Activated CD4-positive, alpha-beta memory T cell treated with anti-CD3 and anti-CD28 coated beads for 36 hours (primary cell): ENCODE results near the gene ACVR1. TPM values are rescaled to one million over a fixed set of nuclear protein-coding genes. Genes with fewer than 3 reads are reported as not detected.

Experiments
- CTCF ChIA-PET: fragments of 350-600 bp; sonication (Branson Sonifier 250); formaldehyde crosslinking; loops from one replicate; lab custom pipeline; 2021; ENCODE audit warnings: antibody characterized with exemption, inconsistent platforms; lab: Charles Lee
- POLR2A ChIA-PET: fragments of 350-600 bp; sonication (Branson Sonifier 250); formaldehyde crosslinking; loops from one replicate; lab custom pipeline; 2021; ENCODE audit warnings: antibody characterized with exemption; lab: Charles Lee
- DNase-seq: peaks from one replicate; pipeline ENCODE4 v3.0.0-alpha.2; 2020
- H3K27ac Mint-ChIP-seq: one replicate; pipeline ENCODE4 v1.8.0; 2021; ENCODE audit warnings: mixed read lengths
- H3K27me3 Mint-ChIP-seq: one replicate; pipeline ENCODE4 v1.8.0; 2021; ENCODE audit warnings: mixed read lengths
- H3K36me3 Mint-ChIP-seq: one replicate; pipeline ENCODE4 v1.8.0; 2021; ENCODE audit warnings: mixed read lengths
- H3K4me1 Mint-ChIP-seq: one replicate; pipeline ENCODE4 v1.8.0; 2021; ENCODE audit warnings: low read depth, mixed read lengths
- H3K4me3 Mint-ChIP-seq: one replicate; pipeline ENCODE4 v1.8.0; 2021; ENCODE audit warnings: mild to moderate bottlenecking, mixed read lengths
- H3K9me3 Mint-ChIP-seq: one replicate; pipeline ENCODE4 v1.8.0; 2021; ENCODE audit warnings: mixed read lengths
- intact Hi-C: fragments of 100-400 bp; cut with micrococcal nuclease; formaldehyde crosslinking; loops from one replicate; pipeline ENCODE4 v1.15.1; 2023
- total RNA-seq, 2 experiments: library from RNA; stranded (reverse); gene quantifications; one replicate each; pipeline ENCODE4 v1.2.3, GENCODE V29; 2021

ACVR1 gene
- total RNA-seq, 2 experiments from 2014 or later, result 24.8 to 25.0 TPM

DNA sequence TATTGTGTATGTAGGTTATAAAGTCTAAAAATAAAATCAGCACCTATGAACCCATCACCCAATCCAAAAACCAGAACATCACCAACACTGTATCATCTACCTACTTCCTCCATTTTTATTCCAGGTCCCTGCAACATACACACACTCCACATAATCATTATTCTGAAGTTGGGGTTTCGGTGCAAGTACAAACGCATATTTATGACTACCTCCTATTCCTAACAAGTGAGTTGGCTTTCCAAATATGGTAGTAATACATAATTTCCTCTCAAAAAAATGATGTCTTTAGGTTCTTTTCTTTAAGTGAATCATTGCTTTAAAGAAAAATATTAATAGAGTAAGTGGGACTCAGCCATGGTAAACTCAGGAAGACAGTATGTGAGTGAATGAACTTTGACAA, 3.3 kb downstream of the ACVR1 start:
- CTCF ChIA-PET, result no interaction called here
- Mint-ChIP-seq H3K27ac (no peak overlapping the region), H3K4me3 (no peak overlapping the region), H3K9me3 (no peaks in the 10 kb centered on the region), H3K4me1 (peaks cover 74% of the 10 kb centered on the region), H3K36me3 (no peaks in the 10 kb centered on the region), H3K27me3 (no peaks in the 10 kb centered on the region)
- DNase-seq, result no peak
- intact Hi-C loops, result loop anchor here (5.0 kb wide), 1 partner anchor 35 kb away; no protein-coding TSS in a partner anchor
- POLR2A ChIA-PET, result interaction anchor here (5.1 kb wide), 1 partner anchor 26 kb away, joined by 70 read pairs; no protein-coding TSS in a partner anchor

DNA sequence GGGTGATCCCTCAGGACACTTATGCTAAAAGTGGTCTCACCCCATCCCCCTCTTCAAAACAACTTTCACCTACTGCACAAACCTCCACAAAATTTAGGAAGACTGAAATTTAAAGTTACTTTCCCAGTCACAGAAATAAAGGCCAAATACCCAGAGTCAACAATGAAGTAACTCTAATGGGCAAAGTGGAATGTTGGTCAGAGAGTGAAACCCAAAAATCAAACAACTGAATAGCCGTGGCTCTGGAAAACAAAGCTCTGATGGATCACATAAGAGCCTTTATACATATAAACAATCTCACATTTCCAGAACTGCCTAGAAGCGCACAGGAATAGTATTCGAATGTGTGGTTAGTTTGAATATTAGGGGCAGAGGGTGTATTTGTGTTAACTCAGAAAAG, 4.7 kb downstream of the ACVR1 start:
- ChIA-PET POLR2A (no interaction called here), CTCF (no interaction called here)
- intact Hi-C loops, result loop anchor here (5.0 kb wide), 1 partner anchor 34 kb away; no protein-coding TSS in a partner anchor
- Mint-ChIP-seq H3K36me3 (peaks cover 6% of the 10 kb centered on the region), H3K27me3 (no peaks in the 10 kb centered on the region), H3K4me3 (no peak overlapping the region), H3K4me1 (peaks cover 80% of the 10 kb centered on the region), H3K27ac (no peak overlapping the region), H3K9me3 (no peaks in the 10 kb centered on the region)
- DNase-seq, result no peak

DNA sequence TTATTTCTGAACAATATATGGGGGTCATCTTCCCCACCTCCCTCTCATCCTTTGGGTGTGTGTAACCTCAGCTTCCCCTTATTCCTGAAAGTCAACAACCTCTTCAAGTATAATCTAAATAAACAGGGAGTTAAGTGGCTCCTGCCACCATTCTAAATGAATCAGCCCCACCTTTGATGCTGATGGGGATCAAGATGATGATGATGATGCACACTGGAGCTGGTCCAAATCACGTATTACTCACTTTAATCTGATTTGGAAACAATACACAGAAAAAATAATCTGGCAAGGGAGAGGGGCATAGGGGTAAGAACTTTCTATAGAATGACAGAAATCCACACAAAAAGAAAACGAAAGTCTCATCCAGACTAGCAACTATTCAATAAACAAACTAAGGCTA, 7.1 kb downstream of the ACVR1 start:
- intact Hi-C loops, result loop anchor here (2.0 kb wide), 1 partner anchor 388 kb away; no protein-coding TSS in a partner anchor
- peak overlapping the region; percentile 6 for H3K27ac Mint-ChIP-seq
- ChIA-PET POLR2A (no interaction called here), CTCF (interaction anchor here (1.8 kb wide), 1 partner anchor 33 kb away, joined by 6 read pairs; no protein-coding TSS in a partner anchor)
- H3K27me3 Mint-ChIP-seq, result no peaks in the 10 kb centered on the region
- peaks cover 89% of the 10 kb centered on the region for H3K4me1 Mint-ChIP-seq
- peaks cover 3% of the 10 kb centered on the region for H3K9me3 Mint-ChIP-seq
- H3K4me3 Mint-ChIP-seq, result no peak overlapping the region
- DNase-seq, result peak; percentile 35
- H3K36me3 Mint-ChIP-seq, result peaks cover 10% of the 10 kb centered on the region

DNA sequence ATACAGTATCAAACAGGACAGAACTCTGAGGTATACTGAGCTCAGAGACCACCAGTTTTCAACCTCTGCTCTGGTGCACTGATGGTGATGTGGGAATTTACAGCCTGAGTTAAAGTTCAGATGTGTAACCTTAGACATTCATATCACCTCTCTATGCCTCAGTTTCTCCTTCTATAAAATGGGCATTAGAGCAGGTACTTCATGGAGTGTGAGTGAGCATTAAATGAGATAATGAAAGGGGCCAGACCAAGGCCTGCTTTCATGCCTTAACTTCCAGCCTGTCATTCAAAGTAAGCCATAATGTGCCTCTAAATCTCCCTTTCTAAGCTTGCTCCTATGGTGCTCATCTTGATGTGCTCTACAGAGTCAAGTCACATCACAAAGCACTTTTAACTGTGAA, 8.4 kb downstream of the ACVR1 start:
- Mint-ChIP-seq H3K36me3 (peaks cover 10% of the 10 kb centered on the region), H3K9me3 (peaks cover 3% of the 10 kb centered on the region), H3K27me3 (no peaks in the 10 kb centered on the region), H3K27ac (no peak overlapping the region), H3K4me3 (no peak overlapping the region), H3K4me1 (peaks cover 78% of the 10 kb centered on the region)
- no peak for DNase-seq
- ChIA-PET CTCF (no interaction called here), POLR2A (interaction anchor here (0.7 kb wide), 1 partner anchor 31 kb away, joined by 3 read pairs; no protein-coding TSS in a partner anchor)
- intact Hi-C loops, result loop anchor here (2.0 kb wide), 1 partner anchor 387 kb away; no protein-coding TSS in a partner anchor

DNA sequence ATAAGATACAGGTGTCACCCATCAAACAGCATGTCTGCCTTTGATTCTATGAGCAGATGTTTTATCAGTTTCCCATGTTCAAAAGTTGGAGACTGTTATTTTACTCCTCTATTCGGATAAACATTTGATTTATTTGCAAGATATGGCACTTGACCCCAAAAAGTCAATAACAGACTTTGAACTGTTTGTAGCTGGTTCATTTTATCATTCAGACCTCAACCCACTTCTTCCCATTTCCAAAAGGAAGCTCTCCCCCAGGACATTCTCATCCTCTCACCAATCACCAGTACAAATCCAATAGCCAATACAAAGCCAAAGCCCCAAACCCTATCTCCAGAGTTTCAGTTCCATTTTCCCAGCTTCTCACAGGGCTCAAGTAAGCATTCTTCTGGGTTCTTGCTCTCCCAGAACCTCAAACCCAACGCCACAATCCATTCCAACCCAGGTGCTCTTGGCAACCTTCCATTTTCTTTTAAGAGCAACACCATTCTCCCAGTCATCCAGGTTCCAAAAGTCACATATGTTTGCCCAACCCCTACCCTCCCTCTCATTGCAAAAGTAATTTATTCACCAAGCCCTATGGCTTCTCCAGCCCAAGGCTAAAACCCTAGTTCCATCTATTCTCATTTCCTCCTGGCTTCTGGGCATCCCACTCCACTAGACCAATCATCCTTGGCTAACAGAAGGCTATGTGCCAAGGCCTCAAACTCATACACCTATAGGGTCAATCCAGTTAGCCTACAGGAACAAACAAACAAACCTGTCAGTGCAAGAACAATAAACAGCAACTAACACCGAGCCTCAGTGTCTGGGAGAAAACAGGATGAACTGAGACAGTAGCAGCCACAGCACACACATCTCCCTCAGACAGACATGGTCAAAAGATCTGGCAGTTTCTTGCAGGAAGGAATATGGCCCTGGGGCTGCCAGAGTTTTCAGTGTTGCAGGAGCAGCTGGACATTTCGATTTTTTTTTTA, 9.2 kb downstream of the ACVR1 start:
- H3K4me1 Mint-ChIP-seq, result peaks cover 71% of the 10 kb centered on the region
- no peak for DNase-seq
- no peaks in the 10 kb centered on the region for H3K27me3 Mint-ChIP-seq
- peak overlapping the region; percentile 46 for H3K27ac Mint-ChIP-seq
- H3K4me3 Mint-ChIP-seq, result no peak overlapping the region
- intact Hi-C loops, result no loop called here
- ChIA-PET CTCF (interaction anchor here (1.1 to 1.8 kb wide), 2 partner anchors 9 to 539 kb away, joined by 4 to 6 read pairs; partner anchors contain the start of gene ACVR1), POLR2A (interaction anchor here (0.7 kb wide), 1 partner anchor 32 kb away, joined by 3 read pairs; no protein-coding TSS in a partner anchor)
- peaks cover 3% of the 10 kb centered on the region for H3K9me3 Mint-ChIP-seq
- peaks cover 10% of the 10 kb centered on the region for H3K36me3 Mint-ChIP-seq

DNA sequence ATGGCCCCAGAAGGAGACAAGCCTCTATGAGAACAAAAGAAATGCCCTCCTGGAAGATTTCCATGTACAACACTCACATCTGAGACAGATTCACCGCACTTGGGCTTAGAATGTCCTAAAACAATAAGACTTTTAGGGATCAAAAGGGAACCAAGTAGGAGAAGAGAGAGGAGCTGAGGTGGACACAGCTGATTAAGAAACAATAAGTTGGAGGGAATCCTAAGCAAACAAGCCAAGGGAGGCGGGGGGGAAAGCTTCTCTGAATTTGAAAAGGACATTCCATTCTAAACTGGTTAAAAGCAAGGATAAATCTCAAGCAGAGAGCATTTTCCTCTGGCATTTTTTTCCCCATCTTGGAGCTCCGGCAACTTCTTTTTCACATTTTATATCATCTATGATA, 9.9 kb downstream of the ACVR1 start:
- ChIA-PET POLR2A (interaction anchor here (1.9 kb wide), 1 partner anchor 10 kb away, joined by 6 read pairs; no protein-coding TSS in a partner anchor), CTCF (interaction anchor here (1.1 to 1.8 kb wide), 2 partner anchors 10 to 539 kb away, joined by 4 to 6 read pairs; partner anchors contain the start of gene ACVR1)
- no peak overlapping the region for H3K27ac Mint-ChIP-seq
- peaks cover 63% of the 10 kb centered on the region for H3K4me1 Mint-ChIP-seq
- no peak for DNase-seq
- no peak overlapping the region for H3K4me3 Mint-ChIP-seq
- peaks cover 3% of the 10 kb centered on the region for H3K9me3 Mint-ChIP-seq
- intact Hi-C loops, result no loop called here
- no peaks in the 10 kb centered on the region for H3K27me3 Mint-ChIP-seq
- peaks cover 10% of the 10 kb centered on the region for H3K36me3 Mint-ChIP-seq

DNA sequence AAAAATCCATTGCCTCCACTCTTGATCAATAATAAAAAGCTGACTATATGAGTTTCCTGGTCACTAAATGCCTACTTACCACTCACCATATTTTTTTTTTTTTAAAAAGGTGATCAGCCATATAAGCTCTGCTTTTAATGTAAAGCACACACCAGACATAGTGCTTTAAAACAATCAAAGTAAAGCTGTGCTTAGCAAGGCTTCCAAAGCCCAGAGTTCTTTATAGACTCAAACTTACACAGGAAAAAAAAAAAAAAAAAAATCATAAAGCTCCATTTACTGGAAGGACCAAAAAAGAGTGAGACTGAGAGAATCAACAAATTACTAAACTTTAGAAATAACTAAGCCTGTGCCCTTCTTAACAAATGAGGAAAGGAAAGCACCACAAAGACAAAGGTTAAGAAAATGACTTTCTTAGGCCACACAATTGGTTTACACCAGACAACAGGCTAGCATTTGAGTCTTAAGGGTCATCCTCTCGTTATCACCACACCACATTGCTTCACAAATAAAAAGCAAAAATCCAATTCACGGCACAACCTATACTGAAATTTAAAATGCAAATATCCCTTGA, 11.2 kb downstream of the ACVR1 start:
- peaks cover 3% of the 10 kb centered on the region for H3K9me3 Mint-ChIP-seq
- peaks cover 52% of the 10 kb centered on the region for H3K4me1 Mint-ChIP-seq
- ChIA-PET POLR2A (interaction anchor here (0.8 to 1.9 kb wide), 4 partner anchors 9 to 34 kb away, joined by 5 to 17 read pairs (median 6); partner anchors contain the start of gene ACVR1), CTCF (interaction anchor here (0.6 to 1.6 kb wide), 7 partner anchors 11 to 878 kb away, joined by 3 to 14 read pairs (median 5); partner anchors contain the start of gene ACVR1)
- H3K27ac Mint-ChIP-seq, result peak overlapping the region; percentile 88
- peaks cover 12% of the 10 kb centered on the region for H3K36me3 Mint-ChIP-seq
- no peaks in the 10 kb centered on the region for H3K27me3 Mint-ChIP-seq
- no peak for DNase-seq
- peak overlapping the region; percentile 4 for H3K4me3 Mint-ChIP-seq
- intact Hi-C loops, result loop anchor here (1.0 kb wide), 3 partner anchors 10 to 34 kb away; partner anchors contain the start of gene ACVR1

DNA sequence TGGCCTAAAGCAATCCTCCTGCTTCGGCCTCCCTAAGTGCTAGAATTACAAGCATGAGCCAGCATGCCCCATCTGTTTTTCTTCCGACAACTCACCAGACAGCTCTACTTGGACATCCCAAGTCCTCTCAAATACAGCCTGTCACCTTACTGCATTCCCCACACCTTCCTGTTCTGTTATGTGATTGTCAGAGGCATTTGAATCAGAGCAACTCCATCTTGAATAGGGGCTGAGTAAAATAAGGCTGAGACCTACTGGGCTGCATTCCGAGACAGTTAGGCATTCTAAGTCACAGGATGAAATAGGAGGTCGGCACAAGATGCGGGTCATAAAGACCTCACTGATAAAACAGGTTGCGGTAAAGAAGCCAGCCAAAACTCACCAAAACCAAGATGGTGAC, 17.3 kb downstream of the ACVR1 start:
- intact Hi-C loops, result no loop called here
- H3K27ac Mint-ChIP-seq, result no peak overlapping the region
- H3K4me3 Mint-ChIP-seq, result no peak overlapping the region
- ChIA-PET POLR2A (no interaction called here), CTCF (no interaction called here)
- H3K4me1 Mint-ChIP-seq, result peaks cover 37% of the 10 kb centered on the region
- peaks cover 26% of the 10 kb centered on the region for H3K36me3 Mint-ChIP-seq
- H3K27me3 Mint-ChIP-seq, result no peaks in the 10 kb centered on the region
- DNase-seq, result no peak
- H3K9me3 Mint-ChIP-seq, result no peaks in the 10 kb centered on the region

DNA sequence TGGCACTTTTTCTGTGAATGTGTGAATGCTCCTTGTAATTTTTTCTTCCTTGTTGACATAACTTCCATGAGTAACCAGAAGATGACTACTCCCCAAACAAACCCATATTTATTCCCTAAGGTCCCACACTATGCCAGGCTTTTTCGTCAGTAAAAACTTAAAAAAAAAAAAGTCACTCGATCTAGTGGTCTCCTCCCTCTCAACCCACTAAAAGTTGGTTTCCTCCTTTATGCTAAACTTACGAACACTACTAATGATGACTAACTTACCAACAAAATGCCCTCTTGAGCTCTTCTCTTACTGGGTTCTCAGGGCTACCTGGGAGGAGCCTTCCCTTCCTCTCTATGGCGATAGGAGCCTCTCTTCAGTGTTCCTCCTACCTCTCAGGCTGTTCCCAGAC, 18.2 kb downstream of the ACVR1 start:
- Mint-ChIP-seq H3K27ac (no peak overlapping the region), H3K4me3 (no peak overlapping the region), H3K27me3 (no peaks in the 10 kb centered on the region), H3K4me1 (peaks cover 45% of the 10 kb centered on the region), H3K9me3 (no peaks in the 10 kb centered on the region), H3K36me3 (peaks cover 26% of the 10 kb centered on the region)
- no peak for DNase-seq
- ChIA-PET POLR2A (no interaction called here), CTCF (interaction anchor here (0.6 kb wide), 1 partner anchor 37 kb away, joined by 3 read pairs; no protein-coding TSS in a partner anchor)
- intact Hi-C loops, result no loop called here

DNA sequence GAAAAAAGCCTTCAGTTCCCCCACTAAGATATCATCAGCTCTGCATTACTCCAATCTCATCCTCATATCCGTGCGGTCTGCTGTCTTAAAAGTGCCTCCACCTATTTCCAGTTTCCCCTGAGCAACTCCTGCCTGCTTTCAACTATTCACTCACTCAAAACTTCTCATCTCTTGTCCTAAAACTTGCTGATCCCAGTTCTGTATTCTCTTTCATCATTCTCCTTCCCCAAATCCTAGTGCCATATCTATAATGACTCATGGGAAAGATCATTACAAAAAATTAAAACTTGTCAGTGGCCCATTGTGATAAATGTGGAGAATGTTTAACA, 20.0 kb downstream of the ACVR1 start:
- Mint-ChIP-seq H3K36me3 (peaks cover 27% of the 10 kb centered on the region), H3K27ac (peak overlapping the region; percentile 81), H3K4me1 (peaks cover 52% of the 10 kb centered on the region), H3K27me3 (no peaks in the 10 kb centered on the region), H3K9me3 (no peaks in the 10 kb centered on the region), H3K4me3 (no peak overlapping the region)
- ChIA-PET CTCF (interaction anchor here (0.7 to 1.2 kb wide), 3 partner anchors 9 to 45 kb away, joined by 3 to 4 read pairs (median 4); partner anchors contain the start of gene ACVR1), POLR2A (interaction anchor here (1.0 to 2.1 kb wide), 4 partner anchors 9 to 42 kb away, joined by 3 to 10 read pairs (median 6); partner anchors contain the start of gene ACVR1)
- intact Hi-C loops, result no loop called here
- DNase-seq, result no peak

DNA sequence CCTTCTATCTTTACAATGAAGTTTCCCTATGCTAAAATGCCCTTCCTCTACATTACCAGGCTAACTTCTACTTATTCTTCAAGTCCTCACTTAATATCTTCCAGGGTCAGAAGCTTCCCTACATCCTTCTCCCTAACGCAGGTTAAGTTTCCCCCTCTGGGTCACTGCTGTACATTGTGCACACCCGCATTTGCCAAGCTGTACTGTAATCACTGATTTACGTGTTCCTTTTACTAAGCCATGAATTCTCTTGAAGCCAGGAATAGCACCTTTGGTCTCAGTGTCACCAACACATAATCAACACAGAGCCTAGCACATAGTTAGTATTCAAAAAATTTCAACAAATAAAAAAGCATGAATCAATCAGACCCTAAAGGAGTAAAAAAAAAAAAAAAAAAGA, 22.3 kb downstream of the ACVR1 start:
- no peak for DNase-seq
- intact Hi-C loops, result loop anchor here (2.0 kb wide), 2 partner anchors 15 to 23 kb away; partner anchors contain the start of gene ACVR1
- POLR2A ChIA-PET, result interaction anchor here (0.8 to 1.2 kb wide), 3 partner anchors 11 to 48 kb away, joined by 3 to 5 read pairs (median 4); partner anchors contain the start of gene ACVR1
- Mint-ChIP-seq H3K9me3 (no peaks in the 10 kb centered on the region), H3K36me3 (peaks cover 29% of the 10 kb centered on the region), H3K27me3 (no peaks in the 10 kb centered on the region), H3K27ac (no peak overlapping the region), H3K4me3 (no peak overlapping the region), H3K4me1 (peaks cover 60% of the 10 kb centered on the region)
- CTCF ChIA-PET, result interaction anchor here (1.3 kb wide), 1 partner anchor 23 kb away, joined by 7 read pairs; the partner anchor contains the start of gene ACVR1
